Body of pancreas (tissue), 4 donors: Measurements from ENCODE around the gene OR8G1. TPM values are rescaled to one million over a fixed set of nuclear protein-coding genes. Genes with fewer than 3 reads are reported as not detected.

Source experiments
- ATAC-seq: fragments of 150-250 bp; one replicate; pipeline ENCODE4 v1.9.1; 2016
- DNase-seq, 4 donors: peaks; one replicate each; pipeline ENCODE4 v3.0.0-alpha.2; 2019
- H3K27ac ChIP-seq, 4 donors: fragments of 200-600 bp; sonication (generic); 1 replicate in 3 of 4; 2 replicates in 1 of 4; pipeline versions ENCODE4 v1.5.1 to v1.6.1; 2016 to 2019; ENCODE audit warnings: mild to moderate bottlenecking in 1 of 4, mixed read lengths in 1 of 4, moderate library complexity in 1 of 4
- H3K27me3 ChIP-seq, 2 donors: fragments of 200-600 bp; sonication (generic); one replicate each; pipeline ENCODE4 v1.6.0; 2016; ENCODE audit warnings: mild to moderate bottlenecking in 1 of 2
- H3K36me3 ChIP-seq, 2 donors: fragments of 200-600 bp; sonication (generic); replicated peaks in 1 of 2; 2 replicates each; pipeline ENCODE4 v1.5.1; 2016; ENCODE audit warnings: low read depth in 2 of 2; ENCODE audit not compliant: insufficient read depth in 1 of 2
- H3K4me1 ChIP-seq: fragments of 200-600 bp; sonication (generic); one replicate; pipeline ENCODE4 v1.6.0; 2016
- H3K4me3 ChIP-seq, 2 donors: fragments of 200-600 bp; sonication (generic); 1 replicate in 1 of 2; 2 replicates in 1 of 2; pipeline ENCODE4 v1.5.1; 2016 to 2019
- H3K9me3 ChIP-seq, 3 donors: fragments of 200-600 bp; sonication (generic); 1 replicate in 2 of 3; 2 replicates in 1 of 3; pipeline ENCODE4 v1.5.1; 2016
- POLR2A ChIP-seq, 3 donors: fragments of 450-650 bp; IDR thresholded peaks; one replicate each; pipeline ENCODE4 v1.6.1; 2016; ENCODE audit warnings: antibody characterized with exemption in 3 of 3, mild to moderate bottlenecking in 2 of 3
- WGBS, 2 donors: methylation state at CpG; one replicate each; pipeline ENCODE4 v1.1.5; 2017; 5-methylcytosine and 5-hydroxymethylcytosine counted together
- intact Hi-C: fragments of 100-400 bp; cut with DNase I; formaldehyde crosslinking; loops from one replicate; pipeline ENCODE4 v1.15.1; 2023
- total RNA-seq, 2 donors: library from RNA; depleted of rRNA; stranded (reverse); fragments of >200 nt; gene quantifications; one replicate each; pipeline ENCODE4 v1.1.0, GENCODE V29; 2016
- TF ChIP-seq, protein P1 (sequence below), 7 experiments: fragments of 450-650 bp in 4 of 7; fragments of 200-600 bp in 3 of 7; sonication (generic) in 3 of 7; IDR thresholded peaks; one replicate each; pipeline ENCODE4 v1.5.1; 2016 to 2019; ENCODE audit warnings: antibody characterized with exemption in 7 of 7

OR8G1 gene
- total RNA-seq, 2 donors from 2014 or later: not detected

GRCh38 chr11:124302347-124303125 is 61.6 kb downstream of the OR8G1 start:
- ATAC-seq: no peak
- Histone ChIP-seq H3K27ac (no peak overlapping the region), H3K4me1 (no peaks in the 10 kb centered on the region), H3K27me3 (no peaks in the 10 kb centered on the region), H3K36me3 (no peaks in the 10 kb centered on the region), H3K4me3 (no peak overlapping the region), H3K9me3 (no peaks in the 10 kb centered on the region)
- WGBS, 2 donors: 53 to 62% methylated on average over 3 of the region's 3 CpGs
- no peak for DNase-seq
- TF ChIP-seq, protein P1, sequence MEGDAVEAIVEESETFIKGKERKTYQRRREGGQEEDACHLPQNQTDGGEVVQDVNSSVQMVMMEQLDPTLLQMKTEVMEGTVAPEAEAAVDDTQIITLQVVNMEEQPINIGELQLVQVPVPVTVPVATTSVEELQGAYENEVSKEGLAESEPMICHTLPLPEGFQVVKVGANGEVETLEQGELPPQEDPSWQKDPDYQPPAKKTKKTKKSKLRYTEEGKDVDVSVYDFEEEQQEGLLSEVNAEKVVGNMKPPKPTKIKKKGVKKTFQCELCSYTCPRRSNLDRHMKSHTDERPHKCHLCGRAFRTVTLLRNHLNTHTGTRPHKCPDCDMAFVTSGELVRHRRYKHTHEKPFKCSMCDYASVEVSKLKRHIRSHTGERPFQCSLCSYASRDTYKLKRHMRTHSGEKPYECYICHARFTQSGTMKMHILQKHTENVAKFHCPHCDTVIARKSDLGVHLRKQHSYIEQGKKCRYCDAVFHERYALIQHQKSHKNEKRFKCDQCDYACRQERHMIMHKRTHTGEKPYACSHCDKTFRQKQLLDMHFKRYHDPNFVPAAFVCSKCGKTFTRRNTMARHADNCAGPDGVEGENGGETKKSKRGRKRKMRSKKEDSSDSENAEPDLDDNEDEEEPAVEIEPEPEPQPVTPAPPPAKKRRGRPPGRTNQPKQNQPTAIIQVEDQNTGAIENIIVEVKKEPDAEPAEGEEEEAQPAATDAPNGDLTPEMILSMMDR (IDR thresholded peaks at IDR 0.05): no peak
- no peak for TF ChIP-seq POLR2A (IDR thresholded peaks at IDR 0.05)
- intact Hi-C loops: no loop called here

Other genes with a start within 250 kb of the OR8G1 start
- gene OR10G6, start 245.9 kb upstream of the OR8G1 start, total RNA-seq: not detected
- gene OR10G4, start 228.1 kb upstream of the OR8G1 start, total RNA-seq: 1 to 10 TPM in 1 of 2 donors, under 1 TPM in 1; 0.52 to 5.3 TPM
- gene OR10G9, start 218.1 kb upstream of the OR8G1 start, total RNA-seq: not detected
- gene OR10G8, start 214.3 kb upstream of the OR8G1 start, total RNA-seq: not detected
- gene OR10G7, start 199.8 kb upstream of the OR8G1 start, total RNA-seq: not detected
- gene VWA5A, start 125.6 kb upstream of the OR8G1 start, total RNA-seq: 10 to 100 TPM; 18.9 to 37.2 TPM
- not detected for gene OR10D3, start 57.8 kb upstream of the OR8G1 start, total RNA-seq
- gene OR8G5, start 15.3 kb downstream of the OR8G1 start, total RNA-seq: not detected
- gene OR8D1, start 72.9 kb downstream of the OR8G1 start, total RNA-seq: not detected
- not detected for gene OR8D2, start 79.1 kb downstream of the OR8G1 start, total RNA-seq
- not detected for gene OR8B2, start 143.4 kb downstream of the OR8G1 start, total RNA-seq
- gene OR8B3, start 157.9 kb downstream of the OR8G1 start, total RNA-seq: not detected
- not detected for gene OR8B4, start 183.8 kb downstream of the OR8G1 start, total RNA-seq
- gene OR8B8, start 204.6 kb downstream of the OR8G1 start, total RNA-seq: not detected